Measurements from ENCODE around the gene MPV17. TPM values are rescaled to one million over a fixed set of nuclear protein-coding genes. Genes with fewer than 3 reads are reported as not detected.

The MPV17 gene
- polyA plus RNA-seq, 1 donor from 2014 or later, result 79.6 TPM

DNA sequence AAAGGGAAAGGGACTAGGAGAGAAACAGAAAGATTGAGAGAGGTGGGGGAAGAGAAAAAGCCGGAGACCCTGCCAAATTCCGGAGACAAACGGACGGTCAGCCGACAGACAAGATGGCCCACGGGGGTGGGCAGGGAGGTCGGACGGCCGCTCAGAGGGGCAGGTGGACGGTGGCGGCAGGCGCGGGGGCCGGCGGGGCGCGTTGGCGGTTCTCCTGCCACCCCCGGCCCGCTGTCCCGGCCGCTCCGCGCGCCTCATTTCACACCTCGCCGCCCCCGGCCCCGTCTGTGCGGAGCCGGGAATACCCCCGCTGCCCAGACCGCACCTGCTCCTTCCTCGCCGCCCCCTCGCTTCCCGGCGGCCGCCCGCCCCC lies 61.0 kb downstream of the MPV17 start:
- no peaks in the 10 kb centered on the region for H3F3A ChIP-seq (ENCODE audit: insufficient read depth, low read length, poor library complexity, severe bottlenecking)
- H3K27ac ChIP-seq (ENCODE audit: low read length), result no peak overlapping the region
- H3K4me2 ChIP-seq (ENCODE audit: low read length), result no peak overlapping the region
- H3K27me3 ChIP-seq (ENCODE audit: insufficient read depth, low read depth, low read length), result peaks cover 73% of the 10 kb centered on the region
- H3K36me3 ChIP-seq (ENCODE audit: insufficient read depth, low read length), result no peaks in the 10 kb centered on the region
- no peaks in the 10 kb centered on the region for H3K9me3 ChIP-seq (ENCODE audit: low read length)
- TF ChIP-seq, protein P1, sequence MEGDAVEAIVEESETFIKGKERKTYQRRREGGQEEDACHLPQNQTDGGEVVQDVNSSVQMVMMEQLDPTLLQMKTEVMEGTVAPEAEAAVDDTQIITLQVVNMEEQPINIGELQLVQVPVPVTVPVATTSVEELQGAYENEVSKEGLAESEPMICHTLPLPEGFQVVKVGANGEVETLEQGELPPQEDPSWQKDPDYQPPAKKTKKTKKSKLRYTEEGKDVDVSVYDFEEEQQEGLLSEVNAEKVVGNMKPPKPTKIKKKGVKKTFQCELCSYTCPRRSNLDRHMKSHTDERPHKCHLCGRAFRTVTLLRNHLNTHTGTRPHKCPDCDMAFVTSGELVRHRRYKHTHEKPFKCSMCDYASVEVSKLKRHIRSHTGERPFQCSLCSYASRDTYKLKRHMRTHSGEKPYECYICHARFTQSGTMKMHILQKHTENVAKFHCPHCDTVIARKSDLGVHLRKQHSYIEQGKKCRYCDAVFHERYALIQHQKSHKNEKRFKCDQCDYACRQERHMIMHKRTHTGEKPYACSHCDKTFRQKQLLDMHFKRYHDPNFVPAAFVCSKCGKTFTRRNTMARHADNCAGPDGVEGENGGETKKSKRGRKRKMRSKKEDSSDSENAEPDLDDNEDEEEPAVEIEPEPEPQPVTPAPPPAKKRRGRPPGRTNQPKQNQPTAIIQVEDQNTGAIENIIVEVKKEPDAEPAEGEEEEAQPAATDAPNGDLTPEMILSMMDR (IDR thresholded peaks at IDR 0.05; ENCODE audit: poor library complexity, severe bottlenecking), result no peak
- TF ChIP-seq EP300 (conservative IDR thresholded peaks at IDR 0.05; ENCODE audit: poor library complexity, severe bottlenecking), result no peak
- no peak for TF ChIP-seq POLR2AphosphoS5 (IDR thresholded peaks at IDR 0.05)
- no peak for TF ChIP-seq TAF1 (IDR thresholded peaks at IDR 0.05; ENCODE audit: low read depth)
- TF ChIP-seq RAD21 (conservative IDR thresholded peaks at IDR 0.05), result no peak
- TF ChIP-seq EZH2 (IDR thresholded peaks at IDR 0.05; ENCODE audit: borderline replicate concordance, insufficient read depth, low read length, poor library complexity, severe bottlenecking), result no peak
- TF ChIP-seq, protein P2, sequence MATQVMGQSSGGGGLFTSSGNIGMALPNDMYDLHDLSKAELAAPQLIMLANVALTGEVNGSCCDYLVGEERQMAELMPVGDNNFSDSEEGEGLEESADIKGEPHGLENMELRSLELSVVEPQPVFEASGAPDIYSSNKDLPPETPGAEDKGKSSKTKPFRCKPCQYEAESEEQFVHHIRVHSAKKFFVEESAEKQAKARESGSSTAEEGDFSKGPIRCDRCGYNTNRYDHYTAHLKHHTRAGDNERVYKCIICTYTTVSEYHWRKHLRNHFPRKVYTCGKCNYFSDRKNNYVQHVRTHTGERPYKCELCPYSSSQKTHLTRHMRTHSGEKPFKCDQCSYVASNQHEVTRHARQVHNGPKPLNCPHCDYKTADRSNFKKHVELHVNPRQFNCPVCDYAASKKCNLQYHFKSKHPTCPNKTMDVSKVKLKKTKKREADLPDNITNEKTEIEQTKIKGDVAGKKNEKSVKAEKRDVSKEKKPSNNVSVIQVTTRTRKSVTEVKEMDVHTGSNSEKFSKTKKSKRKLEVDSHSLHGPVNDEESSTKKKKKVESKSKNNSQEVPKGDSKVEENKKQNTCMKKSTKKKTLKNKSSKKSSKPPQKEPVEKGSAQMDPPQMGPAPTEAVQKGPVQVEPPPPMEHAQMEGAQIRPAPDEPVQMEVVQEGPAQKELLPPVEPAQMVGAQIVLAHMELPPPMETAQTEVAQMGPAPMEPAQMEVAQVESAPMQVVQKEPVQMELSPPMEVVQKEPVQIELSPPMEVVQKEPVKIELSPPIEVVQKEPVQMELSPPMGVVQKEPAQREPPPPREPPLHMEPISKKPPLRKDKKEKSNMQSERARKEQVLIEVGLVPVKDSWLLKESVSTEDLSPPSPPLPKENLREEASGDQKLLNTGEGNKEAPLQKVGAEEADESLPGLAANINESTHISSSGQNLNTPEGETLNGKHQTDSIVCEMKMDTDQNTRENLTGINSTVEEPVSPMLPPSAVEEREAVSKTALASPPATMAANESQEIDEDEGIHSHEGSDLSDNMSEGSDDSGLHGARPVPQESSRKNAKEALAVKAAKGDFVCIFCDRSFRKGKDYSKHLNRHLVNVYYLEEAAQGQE (IDR thresholded peaks at IDR 0.05; ENCODE audit: borderline replicate concordance), result no peak
- TF ChIP-seq MXI1 (conservative IDR thresholded peaks at IDR 0.05; ENCODE audit: poor library complexity, severe bottlenecking), result no peak
- TF ChIP-seq SMC3 (conservative IDR thresholded peaks at IDR 0.05; ENCODE audit: poor library complexity), result no peak
- no peak overlapping the region for H3K4me3 ChIP-seq (ENCODE audit: low read length)
- no peaks in the 10 kb centered on the region for H4K20me1 ChIP-seq (ENCODE audit: insufficient read depth)
- no peaks in the 10 kb centered on the region for H3K79me2 ChIP-seq (replicated peaks; ENCODE audit: insufficient read depth, low read length)
- H2AFZ ChIP-seq (ENCODE audit: low read depth, low read length), result no peak overlapping the region
- H3K9me2 ChIP-seq (ENCODE audit: insufficient read depth, low read length), result no peaks in the 10 kb centered on the region
- no peak overlapping the region for H3K9ac ChIP-seq (ENCODE audit: low read length)

DNA sequence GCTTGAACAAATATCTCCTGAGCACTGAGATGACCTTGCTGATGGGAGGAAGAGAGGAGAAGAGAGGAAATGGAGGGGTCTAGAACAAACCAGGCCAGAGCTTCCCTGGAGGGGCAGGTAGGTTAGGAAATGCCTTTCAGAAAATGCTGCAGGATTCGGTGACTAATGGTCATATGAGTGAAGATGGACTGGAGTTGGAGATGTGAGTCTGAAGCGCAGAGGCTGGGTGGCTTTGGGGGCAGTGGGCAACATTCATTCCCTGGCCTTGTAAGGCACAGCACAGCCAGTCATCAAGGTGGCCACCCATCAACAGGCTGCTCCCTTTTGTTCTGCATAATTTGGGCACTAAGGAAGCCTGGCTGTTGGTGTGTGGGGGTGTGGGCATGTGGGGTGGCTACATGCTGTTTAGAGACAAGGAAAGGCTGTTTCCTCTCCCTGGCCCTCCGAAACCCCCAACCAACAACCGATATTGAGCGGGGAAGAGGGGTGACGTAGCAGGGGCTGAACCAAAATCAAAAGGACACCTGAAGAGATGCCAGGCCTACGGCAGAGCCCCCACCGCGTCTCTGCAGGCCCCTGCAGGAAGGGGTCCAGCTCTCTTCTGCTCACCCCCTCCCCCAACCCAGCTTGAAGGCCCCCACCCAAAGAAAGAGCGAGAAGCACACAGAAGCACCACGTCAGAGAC lies 61.5 kb downstream of the MPV17 start:
- Histone ChIP-seq H3K79me2 (replicated peaks; ENCODE audit: insufficient read depth, low read length) (no peaks in the 10 kb centered on the region), H3K9me3 (ENCODE audit: low read length) (no peaks in the 10 kb centered on the region), H2AFZ (ENCODE audit: low read depth, low read length) (no peak overlapping the region), H3K27me3 (ENCODE audit: insufficient read depth, low read depth, low read length) (peaks cover 70% of the 10 kb centered on the region), H3K27ac (ENCODE audit: low read length) (no peak overlapping the region), H3K4me3 (ENCODE audit: low read length) (no peak overlapping the region), H3K4me2 (ENCODE audit: low read length) (no peak overlapping the region), H3K9ac (ENCODE audit: low read length) (no peak overlapping the region), H3K36me3 (ENCODE audit: insufficient read depth, low read length) (no peaks in the 10 kb centered on the region), H3K9me2 (ENCODE audit: insufficient read depth, low read length) (no peaks in the 10 kb centered on the region), H4K20me1 (ENCODE audit: insufficient read depth) (no peaks in the 10 kb centered on the region), H3F3A (ENCODE audit: insufficient read depth, low read length, poor library complexity, severe bottlenecking) (no peaks in the 10 kb centered on the region)
- TF ChIP-seq, protein P2 (IDR thresholded peaks at IDR 0.05; ENCODE audit: borderline replicate concordance), result no peak
- TF ChIP-seq TAF1 (IDR thresholded peaks at IDR 0.05; ENCODE audit: low read depth), result no peak
- no peak for TF ChIP-seq RAD21 (conservative IDR thresholded peaks at IDR 0.05)
- no peak for TF ChIP-seq EP300 (conservative IDR thresholded peaks at IDR 0.05; ENCODE audit: poor library complexity, severe bottlenecking)
